Stomach (tissue), 4 donors: ENCODE data around the gene SLC16A13.
A peak's percentile ranks its signal among the peaks of the same experiment; 100 is the strongest.

Experiments
- CTCF ChIP-seq, 7 experiments: fragments of 450-650 bp in 4 of 7; fragments of 200-600 bp in 3 of 7; sonication (generic) in 3 of 7; IDR thresholded peaks; one replicate each; pipeline ENCODE4 v1.5.1; 2016 to 2019; ENCODE audit warnings: antibody characterized with exemption in 7 of 7, control low read depth in 2 of 7, mild to moderate bottlenecking in 1 of 7
- EP300 ChIP-seq: sonication (generic); formaldehyde crosslinking; IDR thresholded peaks from one replicate; pipeline ENCODE4 v1.6.1; 2017; ENCODE audit warnings: antibody characterized with exemption
- POLR2AphosphoS5 ChIP-seq, 3 donors: sonication (generic); formaldehyde crosslinking; IDR thresholded peaks; one replicate each; pipeline ENCODE4 v1.6.1; 2016; ENCODE audit warnings: antibody characterized with exemption in 3 of 3

GRCh38 chr17:7018331-7018964, 17.4 kb upstream of the SLC16A13 start:
- TF ChIP-seq CTCF (IDR thresholded peaks at IDR 0.05) (no peak), EP300 (no peak), POLR2AphosphoS5 (IDR thresholded peaks at IDR 0.05) (peak in 1 of 3 donors; percentile 16)
